Putamen (tissue), 1 donor: ENCODE results near the gene G3BP1.
"Not testable (repeated sequence)": the region's sequence is repeated elsewhere in the genome, so short reads cannot be mapped to it uniquely, and the experiment has no call there.

ENCODE experiments used
- DNase-seq: peaks from one replicate; pipeline ENCODE4 v3.0.0-alpha.2; 2016; ENCODE audit warnings: low spot score

The G3BP1 gene

DNA sequence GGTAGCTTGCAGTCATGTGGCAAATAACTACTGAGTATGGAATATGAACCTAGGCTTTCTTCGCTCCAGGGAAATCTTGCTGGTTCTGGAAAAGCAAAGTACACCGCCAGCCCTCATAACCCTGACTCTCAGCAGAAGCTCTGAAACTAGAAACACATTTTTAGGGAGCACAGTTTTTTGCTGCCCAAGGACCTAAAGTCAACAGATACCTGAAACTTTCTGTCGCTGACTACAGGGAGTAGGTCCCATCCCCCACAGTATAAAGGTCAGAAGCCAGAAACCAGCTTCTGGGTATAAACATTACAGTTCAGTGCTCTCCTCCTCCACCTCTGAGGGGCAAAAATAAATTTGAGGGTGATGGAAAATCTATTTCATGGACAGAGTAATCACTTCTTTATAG lies 16.4 kb upstream of the G3BP1 start:
- no peak for DNase-seq

DNA sequence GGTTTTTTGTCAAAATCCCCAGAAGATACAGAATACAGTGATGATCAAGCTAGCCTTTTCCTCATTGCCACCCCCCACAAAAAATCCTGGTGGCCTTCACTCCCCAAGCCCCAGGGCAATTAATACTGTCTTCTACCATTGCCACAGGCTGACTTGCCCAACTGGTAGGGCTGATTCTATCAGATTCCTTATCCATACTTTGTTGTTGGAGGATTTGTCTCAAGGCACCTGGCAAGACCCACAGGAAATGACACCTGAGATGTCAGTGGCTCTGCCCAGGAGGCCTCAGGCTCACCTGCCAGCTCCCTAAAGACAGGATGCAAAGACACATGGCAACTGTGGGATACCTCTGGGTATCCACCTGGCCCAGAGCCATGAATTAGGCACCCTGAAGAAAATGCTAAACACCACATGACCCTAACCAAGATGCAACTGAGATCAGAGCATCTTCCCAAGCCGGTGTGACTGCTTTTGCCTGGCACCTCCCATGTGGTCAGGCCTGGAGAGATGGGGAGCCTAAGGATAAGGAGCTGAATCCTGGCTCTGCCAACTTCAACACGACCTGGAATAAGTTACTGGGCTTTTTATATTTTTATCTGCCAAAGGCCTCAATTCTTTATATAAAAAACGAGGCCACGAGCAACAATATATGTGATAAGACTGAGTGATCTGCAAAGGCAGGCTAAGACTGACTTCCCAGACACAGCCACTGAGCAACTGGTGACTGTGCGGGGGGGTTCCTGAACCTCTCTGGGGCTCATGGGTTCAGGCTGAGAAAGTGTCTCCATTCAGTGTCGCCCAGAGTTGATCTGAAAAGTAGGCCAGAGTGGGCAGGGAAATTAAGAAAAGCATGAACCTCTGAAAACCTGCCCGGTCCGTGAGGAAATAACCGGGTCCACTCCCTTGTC lies 14.3 kb upstream of the G3BP1 start:
- no peak for DNase-seq

DNA sequence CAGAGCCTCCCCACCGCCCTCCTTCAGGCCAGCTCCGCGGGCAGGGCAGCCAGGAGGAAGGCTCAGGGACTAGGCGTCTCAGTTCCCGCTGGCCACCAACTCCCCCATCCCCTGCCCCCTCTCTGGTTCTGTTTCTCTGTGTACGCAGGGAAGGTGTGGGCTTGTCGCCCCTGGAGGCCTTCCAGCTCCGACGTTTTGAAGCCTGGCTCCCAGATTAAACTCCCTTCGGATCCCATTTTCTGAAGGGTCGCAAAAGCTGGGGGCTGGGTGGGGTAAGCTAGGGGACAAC lies 13.7 kb upstream of the G3BP1 start:
- DNase-seq, result no peak

DNA sequence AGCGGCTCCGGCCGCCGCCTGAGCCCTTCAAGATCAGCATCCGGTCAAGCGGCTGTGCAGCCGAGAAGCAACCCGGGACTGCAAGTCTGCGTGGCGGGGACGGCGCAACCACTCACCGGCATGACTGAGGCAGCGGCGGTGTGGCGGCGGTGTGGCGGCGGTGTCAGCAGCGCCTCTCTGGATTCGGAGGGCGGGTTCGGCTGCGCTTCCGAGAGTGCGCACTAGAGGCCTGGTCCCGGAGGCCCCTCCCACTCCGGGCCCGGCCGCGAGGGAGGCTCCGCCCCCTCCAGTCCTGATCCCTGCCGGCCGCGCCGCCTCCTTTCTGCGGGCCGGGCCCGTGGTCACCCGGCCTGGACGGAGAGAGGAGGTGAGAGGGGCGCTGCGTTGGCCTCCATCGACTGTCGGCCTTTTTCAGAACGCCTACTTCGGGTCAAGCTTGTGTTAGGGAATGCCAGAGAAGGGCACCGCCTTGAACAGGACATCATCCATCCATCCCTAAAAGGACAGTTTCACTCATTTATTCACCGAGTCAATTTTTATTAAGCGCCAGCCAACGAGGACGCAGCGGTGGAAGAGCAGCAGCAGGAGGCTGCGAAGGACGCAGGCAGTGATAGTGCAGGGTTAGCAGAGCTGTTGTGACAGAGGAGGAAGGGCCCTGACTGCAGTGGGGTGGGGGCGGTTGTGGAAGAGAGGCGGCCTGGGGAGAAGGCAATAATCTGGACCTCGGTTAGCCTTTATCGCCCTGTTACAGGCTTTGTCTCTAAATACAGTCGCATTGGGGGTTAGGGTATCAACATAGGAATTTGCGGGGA lies 13.1 kb upstream of the G3BP1 start, which contains the start of gene ATOX1:
TSS of gene ATOX1 (minus strand) at position 202 of the 812 bp plus-strand sequence. CDS start at position 122, 80 bp downstream.
- DNase-seq, result peak; percentile 94

DNA sequence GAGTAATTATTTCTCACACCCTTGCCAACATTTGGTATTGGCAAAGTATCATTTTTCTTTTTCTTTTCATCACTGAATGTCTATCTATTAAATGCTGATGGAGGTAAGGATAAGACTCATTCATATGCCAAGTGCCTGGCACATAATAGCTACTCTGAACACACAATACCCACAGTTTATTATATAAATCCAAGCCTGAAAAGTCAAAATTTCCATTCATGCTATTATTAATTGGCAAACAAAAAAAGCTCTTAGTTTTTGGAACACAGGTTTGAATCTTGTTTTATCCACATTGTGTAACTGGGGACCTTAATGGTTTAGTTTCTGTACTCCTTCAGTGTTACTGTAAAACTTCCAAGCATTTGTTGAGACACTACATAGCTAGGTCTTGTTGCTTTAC lies 7.0 kb upstream of the G3BP1 start:
- no peak for DNase-seq

DNA sequence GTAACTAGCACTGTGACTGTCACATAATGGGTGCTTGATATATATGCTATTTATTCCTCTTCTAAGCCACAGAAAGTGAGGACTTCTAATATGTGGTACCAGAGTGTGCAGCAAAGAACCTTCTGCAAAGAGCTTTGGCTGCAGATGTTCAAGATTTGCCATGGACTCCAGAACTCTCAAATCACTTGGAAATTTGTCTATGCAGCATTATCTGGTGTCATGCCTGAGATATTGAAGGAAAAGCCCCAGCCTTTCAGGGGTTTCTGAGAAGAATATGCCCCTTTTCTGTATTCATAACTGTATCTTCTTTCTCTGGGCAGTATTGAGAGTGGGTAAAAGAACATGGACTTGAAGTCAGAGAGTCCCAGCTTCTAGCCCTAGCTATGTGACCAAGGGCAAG lies 4.8 kb upstream of the G3BP1 start:
- DNase-seq, result no peak

DNA sequence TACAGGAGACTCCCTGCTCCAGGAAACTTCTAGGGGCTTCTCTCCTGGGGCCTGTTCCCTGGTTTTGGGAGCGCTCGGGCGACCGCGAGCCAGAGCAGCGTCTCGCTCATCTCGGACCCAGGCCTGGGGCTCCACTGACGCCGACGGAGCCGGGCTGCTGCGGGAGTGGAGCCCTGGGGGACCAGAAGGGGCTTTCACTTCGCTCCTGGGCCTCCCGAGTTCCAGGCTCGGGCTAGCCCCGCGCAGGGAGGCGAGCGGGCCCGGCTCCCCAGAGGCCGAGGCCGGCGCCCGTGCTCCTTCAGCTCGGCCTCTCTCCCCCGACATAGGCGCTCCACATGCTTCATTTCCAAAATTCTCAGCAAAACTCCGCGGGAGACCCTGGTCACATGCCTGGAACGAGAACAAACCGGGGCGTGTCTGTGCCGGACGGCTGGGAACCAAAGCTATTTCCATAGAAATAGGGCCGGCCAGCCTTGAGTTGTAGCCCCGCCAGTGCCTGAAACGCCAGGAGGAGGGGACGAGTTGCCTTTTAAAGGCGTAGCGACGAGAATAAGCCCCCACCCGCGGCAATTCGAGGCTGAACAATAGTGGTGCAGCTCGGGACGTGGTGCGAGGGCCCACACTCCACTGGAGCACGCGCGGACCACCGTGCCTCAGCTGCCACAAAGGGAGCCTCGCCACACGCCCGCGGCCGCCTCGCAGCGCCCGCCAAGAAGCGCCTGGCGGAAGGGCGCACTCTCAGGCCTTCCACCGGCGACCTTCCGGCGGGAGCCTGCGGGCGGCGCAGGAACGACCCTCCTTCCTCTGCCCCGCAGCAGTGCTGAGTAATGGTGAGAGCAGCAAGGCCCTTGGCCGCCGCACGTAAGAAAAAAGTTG lies 1.1 kb upstream of the G3BP1 start:
- peak; percentile 72 for DNase-seq

DNA sequence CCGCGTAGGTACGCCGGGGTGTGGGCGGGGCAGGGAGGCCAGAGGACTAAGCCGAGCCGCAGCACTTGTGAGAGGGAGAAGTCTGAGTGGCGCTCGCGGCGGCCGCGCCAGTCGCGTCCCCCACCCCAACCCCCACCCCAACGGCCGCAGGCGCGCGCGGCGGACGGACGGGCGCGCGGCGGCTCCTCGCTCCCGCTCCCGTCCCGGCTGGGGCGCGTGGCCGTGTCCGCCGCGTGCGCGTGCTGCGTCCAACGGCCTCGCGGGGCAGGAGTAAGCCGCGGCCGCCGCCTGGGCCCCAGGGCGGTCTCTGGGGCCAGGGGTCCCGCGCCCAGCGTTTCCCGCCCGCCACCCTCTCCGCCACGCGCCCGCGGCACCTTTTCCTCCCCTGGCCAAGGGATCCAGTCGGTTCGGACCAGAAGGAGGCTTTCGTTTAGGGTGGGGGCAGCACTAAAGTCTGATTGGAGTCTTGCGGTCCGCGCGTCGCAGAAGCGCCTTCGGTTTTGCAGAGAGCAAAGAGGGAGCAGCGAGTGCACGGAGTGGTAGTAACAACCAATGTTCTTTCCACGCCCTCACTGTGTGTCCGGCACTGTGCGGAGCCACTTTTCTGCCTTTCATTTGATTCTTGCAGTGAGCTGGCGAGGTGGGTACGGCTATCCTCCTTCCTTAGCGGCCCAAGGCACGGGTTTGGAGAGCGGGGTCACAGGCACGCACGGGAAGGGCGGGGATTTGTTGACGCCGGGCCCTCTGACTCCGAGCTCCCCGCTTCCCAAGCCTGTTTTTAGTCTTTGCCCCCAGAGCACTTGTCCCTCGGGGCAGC lies 483 bp downstream of the G3BP1 start:
- DNase-seq, result peak; percentile 41

DNA sequence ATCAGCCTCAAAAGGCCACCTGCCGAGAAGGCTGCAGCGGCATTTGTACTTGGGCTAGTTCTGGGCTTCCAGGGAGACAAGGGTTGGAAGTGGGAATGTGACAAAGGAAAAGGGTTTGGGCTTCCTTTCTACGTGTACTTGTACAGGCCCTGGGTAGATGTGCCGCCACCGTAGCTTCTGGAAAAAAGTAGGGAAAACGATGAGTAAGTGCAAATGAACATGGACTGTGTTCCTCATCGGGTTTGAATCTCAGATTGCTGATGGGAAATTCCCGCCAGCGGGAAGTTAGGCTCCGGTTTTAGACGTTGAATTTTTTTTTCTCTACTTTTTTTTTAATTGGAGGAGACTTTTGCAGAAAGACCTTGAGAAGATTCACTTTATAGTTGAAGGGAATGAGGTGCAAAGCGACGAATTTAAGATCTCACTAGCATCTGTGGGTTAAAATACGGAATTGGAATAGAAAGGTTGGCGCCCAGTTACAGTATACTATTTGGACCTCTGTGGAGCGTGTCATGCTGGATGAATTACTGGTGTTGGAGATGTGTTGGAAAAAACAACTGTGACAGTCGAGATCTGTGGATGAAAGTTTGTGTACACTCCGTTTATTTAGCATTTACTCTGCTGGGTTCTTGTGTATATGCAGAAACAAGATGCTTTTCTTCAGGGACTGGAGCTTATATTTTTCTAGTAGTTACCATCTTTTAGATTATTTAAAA lies 1.2 kb downstream of the G3BP1 start:
- DNase-seq, result peak; percentile 30

DNA sequence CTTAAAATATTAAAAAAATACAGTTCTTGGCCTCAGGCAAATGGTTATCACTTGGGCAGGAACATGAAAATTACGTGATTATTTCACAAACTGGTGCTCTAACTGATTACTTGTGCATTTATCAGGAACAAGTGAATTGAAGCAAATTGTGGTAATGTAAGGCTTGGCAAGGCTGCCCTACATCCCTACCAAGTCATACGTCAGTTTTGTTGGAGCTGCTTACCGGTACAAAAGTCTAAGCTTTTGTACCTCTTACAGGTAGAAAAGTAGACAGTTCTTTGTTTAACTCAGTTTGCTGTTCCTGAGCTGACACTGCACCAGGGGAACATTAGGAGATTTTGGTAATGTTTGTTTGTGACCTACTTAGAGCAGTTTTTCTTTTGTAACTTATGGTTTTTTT lies 2.2 kb downstream of the G3BP1 start:
- no peak for DNase-seq

DNA sequence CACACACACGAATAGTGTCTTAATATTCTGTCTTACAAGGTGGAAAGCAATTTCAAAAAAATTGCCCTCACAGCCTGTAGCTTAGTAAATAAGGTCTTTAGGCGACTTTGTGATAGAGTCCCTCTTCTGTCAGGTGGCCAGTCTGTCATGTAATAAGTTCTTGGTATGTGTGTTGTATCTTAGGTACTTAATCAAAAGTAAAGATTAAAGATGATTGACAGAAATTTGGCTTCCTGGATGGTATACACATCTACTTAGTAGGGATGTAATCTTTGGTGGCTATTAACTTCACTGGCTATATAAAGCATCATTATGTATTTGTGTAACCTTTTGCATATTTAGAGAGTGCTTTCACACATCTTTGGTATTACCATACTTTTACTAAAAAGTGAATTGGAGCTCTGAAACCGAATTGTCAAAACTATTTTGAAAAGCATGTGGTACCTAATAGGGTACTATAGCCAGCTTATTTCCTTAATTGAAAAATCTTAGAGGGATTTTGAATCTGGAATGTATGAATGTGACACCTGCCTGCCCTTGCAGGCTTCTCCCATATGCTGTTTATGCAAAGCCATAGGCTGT lies 3.4 kb downstream of the G3BP1 start:
- no peak for DNase-seq

DNA sequence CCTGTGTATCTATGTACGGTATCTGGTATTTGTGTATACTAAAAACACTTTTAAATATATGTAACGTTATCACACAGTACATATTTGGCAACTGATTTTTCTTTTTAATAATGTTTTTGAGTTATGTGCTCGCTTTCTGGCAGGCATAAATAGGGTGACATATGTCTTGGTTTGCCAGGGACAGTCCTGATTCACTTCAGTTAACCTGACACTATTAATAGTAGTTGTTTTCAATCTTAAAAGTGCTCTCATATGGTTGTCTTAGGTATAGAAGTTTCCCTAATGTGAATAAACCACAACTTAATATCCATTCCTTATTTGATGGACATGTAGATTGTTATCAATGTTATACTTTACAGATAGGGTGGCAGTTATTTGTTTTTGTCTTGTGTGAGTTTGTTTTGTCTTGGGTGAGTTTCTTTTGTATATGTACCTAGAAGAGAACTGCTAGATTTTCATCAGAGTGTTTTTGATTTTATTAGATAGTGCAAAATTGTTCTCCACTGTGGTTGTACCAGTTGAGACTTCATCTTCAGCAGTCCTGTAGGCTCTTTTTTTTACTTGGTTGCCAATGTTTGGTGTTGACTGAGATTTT lies 7.9 kb downstream of the G3BP1 start:
- DNase-seq, result no peak

DNA sequence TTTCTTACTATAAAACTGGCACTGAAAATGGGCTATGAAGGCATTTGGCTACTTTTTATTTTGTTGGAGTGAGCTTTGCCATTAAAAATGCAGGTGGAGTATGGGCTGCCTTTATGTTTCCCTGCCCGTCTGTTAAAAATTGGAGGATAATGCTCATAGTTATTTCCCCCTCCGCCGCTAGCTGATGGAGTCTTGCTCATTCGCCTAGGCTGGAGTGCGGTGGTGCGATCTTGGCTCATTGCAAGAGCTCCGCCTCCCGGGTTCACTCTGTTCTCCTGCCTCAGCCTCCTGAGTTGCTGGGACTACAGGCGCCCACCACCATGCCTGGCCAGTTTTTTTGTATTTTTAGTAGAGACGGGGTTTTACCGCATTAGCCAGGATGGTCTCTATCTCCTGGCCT lies 8.6 kb downstream of the G3BP1 start:
- DNase-seq, result no peak

DNA sequence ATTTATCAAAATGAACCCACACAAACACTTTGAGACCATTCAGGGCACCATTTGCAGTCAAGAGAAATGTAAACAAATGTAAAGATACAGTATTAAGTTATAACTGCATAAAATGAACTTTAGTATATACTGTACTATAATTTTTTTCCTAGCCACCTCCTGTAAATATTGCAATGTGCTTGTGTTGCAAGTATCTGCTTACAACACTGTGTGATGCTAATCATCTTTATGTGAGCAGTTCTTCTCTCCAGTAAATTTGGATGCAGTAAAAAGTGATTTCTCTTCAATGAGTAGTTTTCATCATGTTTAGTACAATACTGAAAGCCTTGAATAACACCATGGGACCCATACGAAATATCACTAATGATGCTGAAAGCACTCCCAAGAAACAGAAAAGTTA lies 9.4 kb downstream of the G3BP1 start:
- DNase-seq, result no peak

DNA sequence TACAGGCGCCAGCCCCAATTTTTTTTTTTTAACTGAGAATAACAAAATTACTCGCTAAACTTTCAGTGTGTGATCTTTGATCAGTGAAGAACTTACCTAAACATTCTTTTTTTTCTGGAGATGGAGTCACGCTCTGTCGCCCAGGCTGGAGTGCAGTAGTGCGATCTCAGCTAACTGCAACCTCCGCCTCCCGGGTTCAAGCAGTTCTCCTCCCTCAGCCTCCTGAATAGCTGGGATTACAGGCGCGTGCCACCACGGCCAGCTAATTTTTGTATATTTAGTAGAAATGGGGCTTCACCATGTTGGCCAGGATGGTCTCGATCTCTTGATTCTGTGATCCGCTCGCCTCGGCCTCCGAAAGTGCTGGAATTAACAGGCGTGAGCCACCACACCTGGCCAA lies 11.9 kb downstream of the G3BP1 start:
- not testable (repeated sequence) for DNase-seq

DNA sequence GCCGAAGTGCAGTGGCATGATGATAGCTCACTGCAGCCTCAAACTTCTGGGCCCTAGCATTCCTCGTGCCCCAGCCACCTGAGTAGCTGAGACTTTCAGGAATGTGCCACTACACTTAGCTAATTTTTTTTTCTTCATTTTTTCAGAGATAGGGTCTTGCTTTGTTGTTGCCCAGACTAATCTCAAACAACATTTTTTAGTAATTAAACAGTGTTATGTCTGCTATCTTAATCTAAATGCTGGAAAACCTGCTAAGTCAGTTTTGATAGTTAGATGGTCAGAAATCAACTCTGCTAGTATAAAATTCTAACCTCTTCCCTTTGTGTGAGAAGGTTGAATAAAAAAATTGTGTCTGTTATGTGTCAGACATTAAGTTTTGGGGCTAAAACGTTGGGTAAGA lies 12.4 kb downstream of the G3BP1 start:
- no peak for DNase-seq

DNA sequence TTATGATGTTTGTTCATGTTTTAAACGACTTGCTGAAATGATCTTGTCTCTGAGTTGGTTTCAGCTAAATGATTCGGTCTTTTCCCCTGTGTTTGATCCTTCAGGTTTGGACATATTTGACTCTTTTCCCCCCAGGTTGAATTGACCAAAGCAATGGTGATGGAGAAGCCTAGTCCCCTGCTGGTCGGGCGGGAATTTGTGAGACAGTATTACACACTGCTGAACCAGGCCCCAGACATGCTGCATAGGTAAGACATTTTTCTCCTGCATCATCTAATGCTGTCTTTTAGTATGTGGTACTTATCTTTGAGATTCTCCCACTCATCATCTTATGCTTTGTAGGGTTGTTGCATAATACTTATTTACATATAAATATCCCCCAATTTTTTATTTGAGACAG lies 14.7 kb downstream of the G3BP1 start:
- DNase-seq, result no peak

DNA sequence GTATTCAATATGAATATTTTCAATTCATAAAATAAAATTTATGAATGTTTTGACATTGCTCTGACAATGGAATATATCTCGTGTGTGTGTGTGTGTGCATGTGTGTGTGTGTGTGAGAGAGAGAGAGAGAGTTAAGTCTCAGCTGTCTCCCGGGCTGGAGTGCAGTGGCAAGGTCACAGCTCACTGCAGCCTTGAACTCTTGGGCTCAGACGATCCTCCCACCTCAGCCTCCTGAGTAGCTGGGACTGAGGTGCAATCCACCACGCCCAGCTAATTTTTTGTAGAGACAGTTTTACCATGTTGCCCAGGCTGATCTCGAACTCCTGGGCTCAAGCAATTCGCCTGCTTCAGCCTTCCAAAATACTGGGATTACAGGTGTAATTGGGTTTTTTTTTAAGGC lies 16.1 kb downstream of the G3BP1 start:
- DNase-seq, result no peak

DNA sequence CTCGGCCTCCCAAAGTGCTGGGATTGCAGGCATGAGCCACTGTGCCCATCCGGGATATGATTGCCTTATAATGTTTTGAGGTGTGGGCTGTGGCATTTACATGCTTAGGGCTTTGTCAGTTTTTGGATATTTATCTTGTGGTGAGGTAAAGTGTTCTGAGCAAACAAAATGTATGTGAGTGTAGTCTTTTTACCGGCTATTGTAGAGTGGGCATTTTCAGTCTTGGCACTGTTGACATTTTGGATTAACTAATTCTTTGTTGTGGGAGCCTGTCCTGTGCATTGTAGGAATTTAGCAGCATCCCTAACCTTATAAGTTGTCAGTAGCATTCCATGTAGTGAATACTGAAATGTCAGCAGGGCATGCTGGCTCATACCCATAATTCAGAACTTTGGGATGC lies 21.6 kb downstream of the G3BP1 start:
- DNase-seq, result no peak

DNA sequence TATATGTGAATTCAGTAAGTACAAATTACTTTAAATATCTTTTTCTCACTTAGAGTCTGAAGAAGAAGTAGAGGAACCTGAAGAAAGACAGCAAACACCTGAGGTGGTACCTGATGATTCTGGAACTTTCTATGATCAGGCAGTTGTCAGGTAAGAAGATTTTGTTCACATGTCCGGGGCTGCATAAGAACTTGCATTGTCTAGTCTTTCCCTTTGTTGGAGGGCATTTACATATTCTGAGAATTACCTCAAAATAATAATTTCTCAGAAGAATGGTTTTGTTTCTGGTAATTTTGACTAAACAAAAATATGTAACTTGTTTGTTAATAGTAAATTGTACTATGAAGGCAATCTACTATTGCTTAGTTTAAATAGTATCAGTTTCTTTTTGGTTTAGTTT lies 23.7 kb downstream of the G3BP1 start:
- DNase-seq, result no peak
